GM13977 (cell line): Measurements from ENCODE around the gene NIPSNAP2.
"Not testable (repeated sequence)": the region's sequence is repeated elsewhere in the genome, so short reads cannot be mapped to it uniquely, and the experiment has no call there.

Experiments used
- DNase-seq: peaks from one replicate; pipeline ENCODE4 v3.0.0; 2012; ENCODE audit warnings: low spot score
- CTCF ChIP-seq: IDR thresholded peaks from 2 replicates; pipeline ENCODE4 v1.5.1; 2012; ENCODE audit warnings: mild to moderate bottlenecking, control low read depth; ENCODE audit not compliant: insufficient read depth; ENCODE audit errors: extremely low read depth, missing control alignments
- in situ Hi-C: fragments of 300-500 bp; cut with MboI; formaldehyde crosslinking; loops from one replicate; pipeline ENCODE4 v1.12.0; 2022; ENCODE audit warnings: low sequenced_read_pairs, low pct_unique_long_range_greater_than_20kb, mixed read lengths, inconsistent platforms; ENCODE audit not compliant: unreplicated experiment

Gene NIPSNAP2

GRCh38 chr7:56023500-56023899 is 59.1 kb downstream of the NIPSNAP2 start:
- TF ChIP-seq CTCF = no peak
- in situ Hi-C loops = no loop called here
- DNase-seq = no peak

- no peak for DNase-seq
- in situ Hi-C loops = no loop called here
- no peak for TF ChIP-seq CTCF
Measured at GRCh38 chr7:56026538-56026937, 62.2 kb downstream of the NIPSNAP2 start.

GRCh38 chr7:56028942-56029630 is 64.7 kb downstream of the NIPSNAP2 start:
- DNase-seq = no peak
- in situ Hi-C loops = no loop called here
- TF ChIP-seq CTCF = no peak

- no peak for DNase-seq
- TF ChIP-seq CTCF = no peak
- in situ Hi-C loops = no loop called here
Measured at GRCh38 chr7:56030340-56030739, 66.0 kb downstream of the NIPSNAP2 start.

- in situ Hi-C loops, DNase-seq: not testable (repeated sequence)
Measured at GRCh38 chr7:56031556-56031955, 67.2 kb downstream of the NIPSNAP2 start.

GRCh38 chr7:56032578-56032977 is 68.2 kb downstream of the NIPSNAP2 start:
- DNase-seq, in situ Hi-C loops: not testable (repeated sequence)

GRCh38 chr7:56033671-56034432 is 69.5 kb downstream of the NIPSNAP2 start:
- DNase-seq = peak; percentile 87
- peak; percentile 26 for TF ChIP-seq CTCF
- in situ Hi-C loops = no loop called here

GRCh38 chr7:56040730-56041129 is 76.3 kb downstream of the NIPSNAP2 start:
- no peak for TF ChIP-seq CTCF
- in situ Hi-C loops = no loop called here
- DNase-seq = no peak

- in situ Hi-C loops, DNase-seq: not testable (repeated sequence)
Measured at GRCh38 chr7:56045758-56046157, 81.4 kb downstream of the NIPSNAP2 start.
